Subcutaneous abdominal adipose tissue (tissue), 5 donors: ENCODE results near the gene NKAIN4.

Experiments
- H3K27ac ChIP-seq: one replicate; pipeline ENCODE4 v1.7.0; 2013; ENCODE audit warnings: low read depth, mild to moderate bottlenecking, inconsistent platforms, low read length, moderate library complexity
- H3K27me3 ChIP-seq, 5 donors: one replicate each; pipeline ENCODE4 v1.7.0; 2013; ENCODE audit warnings: low read length in 5 of 5, inconsistent platforms in 1 of 5; ENCODE audit not compliant: control insufficient read depth in 5 of 5, insufficient read depth in 4 of 5
- H3K36me3 ChIP-seq, 5 donors: one replicate each; pipeline ENCODE4 v1.7.0; 2013; ENCODE audit warnings: low read length in 5 of 5; ENCODE audit not compliant: control insufficient read depth in 5 of 5, insufficient read depth in 5 of 5
- H3K4me1 ChIP-seq, 5 donors: one replicate each; pipeline ENCODE4 v1.7.0; 2013; ENCODE audit warnings: low read length in 5 of 5, mild to moderate bottlenecking in 3 of 5, moderate library complexity in 1 of 5; ENCODE audit not compliant: control insufficient read depth in 5 of 5, insufficient read depth in 5 of 5
- H3K4me3 ChIP-seq, 5 donors: one replicate each; pipeline ENCODE4 v1.7.0; 2013; ENCODE audit warnings: low read length in 5 of 5, low read depth in 1 of 5
- H3K9ac ChIP-seq, 5 donors: one replicate each; pipeline ENCODE4 v1.7.0; 2013; ENCODE audit warnings: low read length in 5 of 5, mild to moderate bottlenecking in 4 of 5, moderate library complexity in 3 of 5
- H3K9me3 ChIP-seq, 5 donors: one replicate each; pipeline ENCODE4 v1.7.0; 2013; ENCODE audit warnings: low read length in 5 of 5; ENCODE audit not compliant: control insufficient read depth in 5 of 5
- donor health status: healthy.
- donor health status: healthy.
- donor health status: healthy.
- donor health status: healthy.
- donor health status: healthy.

The NKAIN4 gene

DNA sequence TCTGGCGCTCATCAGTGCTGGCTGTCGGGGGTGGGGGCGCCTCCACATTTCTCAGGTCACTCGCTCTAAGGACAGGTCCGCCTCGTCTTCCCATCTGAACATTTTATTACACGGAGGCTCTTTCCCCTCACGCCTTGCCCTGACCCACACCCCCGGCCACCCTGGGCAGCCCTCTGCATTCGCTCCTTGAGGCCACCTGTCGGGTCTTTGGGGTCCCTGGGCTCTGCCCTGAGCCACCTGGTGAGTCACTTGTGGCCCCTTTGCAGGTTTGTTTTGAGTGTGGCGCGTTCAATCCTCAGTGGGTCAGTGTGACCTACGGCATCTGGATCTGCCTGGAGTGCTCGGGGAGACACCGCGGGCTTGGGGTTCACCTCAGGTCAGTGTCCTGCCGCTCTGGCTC, 21.6 kb upstream of the NKAIN4 start:
- H3K36me3 ChIP-seq: peaks cover 0 to 48% (median 44%) of the 10 kb centered on the region in 5 donors
- no peak overlapping the region for H3K9ac ChIP-seq
- no peak overlapping the region for H3K4me3 ChIP-seq
- H3K4me1 ChIP-seq: peaks cover 12 to 25% (median 21%) of the 10 kb centered on the region in 5 donors
- no peaks in the 10 kb centered on the region for H3K27me3 ChIP-seq
- H3K9me3 ChIP-seq: no peaks in the 10 kb centered on the region
- H3K27ac ChIP-seq: no peak overlapping the region

DNA sequence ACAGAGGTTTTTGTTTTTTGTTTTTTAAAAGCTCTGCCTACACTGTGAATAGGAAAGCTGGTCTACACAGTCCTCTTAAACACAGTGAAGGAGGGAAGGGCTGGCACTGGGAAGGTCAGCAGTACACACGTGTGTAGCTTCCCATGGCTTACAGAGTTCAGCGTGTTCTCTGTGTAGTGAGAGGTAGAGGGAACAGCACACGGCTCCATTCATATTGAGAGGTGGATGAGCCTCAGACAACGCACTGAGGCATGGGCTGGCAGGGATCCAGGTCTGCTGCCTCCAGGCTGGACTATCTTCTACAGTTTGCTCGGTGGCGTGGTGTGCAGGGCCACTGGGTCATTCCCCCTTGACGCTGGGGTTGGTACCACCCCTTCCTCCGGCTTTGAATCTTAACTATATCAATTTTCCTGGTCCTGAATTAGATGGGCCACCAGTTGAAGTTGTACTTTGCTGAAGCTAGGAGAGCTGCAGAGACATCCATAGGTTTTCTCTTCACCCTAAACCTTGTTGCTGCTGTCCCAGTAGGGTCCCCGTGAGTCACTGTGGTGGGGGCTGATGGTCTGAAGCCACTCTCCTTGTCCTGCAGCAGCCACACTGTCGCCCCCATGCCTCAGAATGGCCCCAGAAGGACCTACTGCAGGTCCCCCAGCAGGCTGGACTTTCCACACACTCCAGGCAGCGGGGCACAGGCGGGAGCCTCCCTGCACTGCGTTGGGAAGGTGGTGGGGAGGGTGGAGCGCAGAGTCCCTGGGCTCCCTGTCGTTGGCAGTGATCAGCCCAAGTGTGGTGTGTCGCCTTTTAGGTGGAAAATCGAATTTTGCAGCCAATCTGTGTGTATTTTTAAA, 20.3 kb upstream of the NKAIN4 start:
- Histone ChIP-seq H3K9me3 (no peaks in the 10 kb centered on the region), H3K36me3 (peaks cover 0 to 39% (median 36%) of the 10 kb centered on the region in 5 donors), H3K4me3 (no peak overlapping the region), H3K9ac (peak overlapping the region in 1 of 5 donors; percentile 8), H3K27me3 (no peaks in the 10 kb centered on the region), H3K4me1 (peaks cover 12 to 25% (median 21%) of the 10 kb centered on the region in 5 donors), H3K27ac (no peak overlapping the region)

DNA sequence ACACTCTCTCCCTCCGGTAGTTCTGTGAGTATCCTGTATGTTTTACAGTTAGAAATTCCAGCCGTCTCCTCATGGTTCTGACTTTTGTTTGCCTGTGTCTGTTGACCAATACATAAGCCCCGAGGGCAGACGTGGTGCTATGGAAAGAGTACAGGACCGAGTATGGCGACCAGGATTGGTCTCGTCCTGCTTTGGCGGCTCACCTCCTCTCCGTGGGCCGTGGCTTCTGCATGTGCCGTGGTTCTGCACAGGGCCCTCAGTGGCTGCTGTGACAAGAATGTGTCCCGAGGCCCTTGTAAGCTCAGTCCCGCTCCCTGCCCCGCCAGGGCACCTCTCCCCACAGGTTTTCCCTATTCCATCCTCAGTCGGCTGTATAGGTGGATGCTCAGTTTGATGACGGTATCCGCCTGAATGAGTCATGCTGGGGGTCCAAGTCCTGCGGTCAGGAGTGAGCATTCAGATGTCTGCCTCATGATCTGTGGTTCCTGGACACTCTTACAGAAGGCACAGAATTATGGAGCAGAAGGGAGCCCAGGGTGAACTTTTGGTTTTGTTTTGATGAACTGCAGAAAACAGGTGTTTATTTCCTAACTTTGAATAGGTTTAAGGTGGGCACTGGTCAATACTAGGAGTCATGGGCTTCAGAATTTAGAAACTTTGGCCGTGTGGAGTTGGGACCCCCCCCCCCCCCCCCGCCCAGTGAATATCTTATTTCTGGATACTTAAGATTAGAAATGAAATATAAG, 19.5 kb upstream of the NKAIN4 start:
- peak overlapping the region; percentile 65 to 82 (median 77) for H3K4me3 ChIP-seq
- H3K27ac ChIP-seq: no peak overlapping the region
- peaks cover 0 to 31% (median 30%) of the 10 kb centered on the region in 5 donors for H3K36me3 ChIP-seq
- no peaks in the 10 kb centered on the region for H3K9me3 ChIP-seq
- H3K27me3 ChIP-seq: peaks cover 0 to 3% (median 2%) of the 10 kb centered on the region in 5 donors
- H3K9ac ChIP-seq: peak overlapping the region; percentile 20 to 88 (median 83)
- peaks cover 12 to 25% (median 21%) of the 10 kb centered on the region in 5 donors for H3K4me1 ChIP-seq

GRCh38 chr20:63273059-63273579, 18.9 kb upstream of the NKAIN4 start:
- Histone ChIP-seq H3K9ac (peak overlapping the region; percentile 20 to 88 (median 83)), H3K27me3 (peaks cover 0 to 9% (median 6%) of the 10 kb centered on the region in 5 donors), H3K4me1 (peaks cover 12 to 25% (median 21%) of the 10 kb centered on the region in 5 donors), H3K27ac (no peak overlapping the region), H3K4me3 (peak overlapping the region; percentile 65 to 82 (median 77)), H3K9me3 (no peaks in the 10 kb centered on the region), H3K36me3 (peaks cover 0 to 25% (median 23%) of the 10 kb centered on the region in 5 donors)

DNA sequence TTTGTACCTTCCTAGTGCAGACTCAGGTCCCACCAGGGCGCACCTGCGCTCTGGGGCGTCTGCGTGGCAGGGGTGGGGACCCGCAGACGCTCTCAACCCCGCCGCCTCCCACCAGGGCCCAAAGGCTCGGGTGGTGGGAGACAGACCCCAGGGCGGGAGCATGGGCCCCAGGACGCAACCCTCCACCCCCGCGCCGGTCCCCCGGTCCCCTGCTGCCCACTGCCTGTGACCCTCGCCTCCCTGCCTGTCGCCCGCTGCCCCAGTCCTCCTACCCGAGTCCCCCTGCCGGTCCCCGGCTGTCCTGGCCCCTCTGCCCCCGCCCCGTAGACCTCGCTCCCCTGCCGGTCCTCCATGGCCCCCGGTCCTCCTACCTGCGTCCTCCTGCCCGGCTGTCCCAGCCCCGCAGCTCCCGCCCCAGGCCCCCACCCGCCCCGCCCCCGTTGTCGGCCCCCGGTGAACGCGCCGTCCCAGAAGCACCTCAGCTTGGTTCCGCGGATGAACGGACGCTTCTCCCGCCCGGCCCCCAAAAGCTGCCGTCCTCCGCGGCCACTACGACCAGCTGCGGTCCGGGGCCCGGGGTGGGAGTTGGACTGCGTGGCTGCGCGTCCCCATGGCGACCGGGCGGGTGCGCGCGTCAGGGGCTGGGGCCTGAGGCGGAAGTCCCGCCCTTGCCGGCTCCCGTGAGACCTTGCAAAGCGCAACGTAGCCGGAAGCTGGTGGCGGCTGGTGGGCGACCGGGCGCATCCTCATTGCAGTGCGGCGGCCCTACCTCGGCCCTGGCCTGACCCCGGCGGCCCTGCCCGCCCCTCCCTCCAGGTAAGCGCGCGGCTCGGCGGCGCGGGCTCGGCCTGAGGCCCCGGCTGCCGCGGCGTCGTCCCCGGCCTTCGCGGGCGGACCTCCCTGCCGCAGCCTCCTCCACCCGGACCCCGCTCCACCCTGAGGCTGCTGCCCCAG, 18.1 kb upstream of the NKAIN4 start, which contains the start of gene ARFGAP1:
Gene ARFGAP1, plus strand, starts transcription at position 709 of the 954 bp plus-strand sequence. CDS start 2,768 bp downstream, outside the sequence.
- Histone ChIP-seq H3K4me1 (peaks cover 12 to 25% (median 21%) of the 10 kb centered on the region in 5 donors), H3K27me3 (peaks cover 0 to 16% (median 13%) of the 10 kb centered on the region in 5 donors), H3K36me3 (peaks cover 0 to 17% (median 16%) of the 10 kb centered on the region in 5 donors), H3K9me3 (no peaks in the 10 kb centered on the region), H3K27ac (no peak within 1 kb of the TSS), H3K4me3 (peak within 1 kb of the TSS; percentile 65 to 82 (median 77)), H3K9ac (peak within 1 kb of the TSS; percentile 20 to 88 (median 83))

DNA sequence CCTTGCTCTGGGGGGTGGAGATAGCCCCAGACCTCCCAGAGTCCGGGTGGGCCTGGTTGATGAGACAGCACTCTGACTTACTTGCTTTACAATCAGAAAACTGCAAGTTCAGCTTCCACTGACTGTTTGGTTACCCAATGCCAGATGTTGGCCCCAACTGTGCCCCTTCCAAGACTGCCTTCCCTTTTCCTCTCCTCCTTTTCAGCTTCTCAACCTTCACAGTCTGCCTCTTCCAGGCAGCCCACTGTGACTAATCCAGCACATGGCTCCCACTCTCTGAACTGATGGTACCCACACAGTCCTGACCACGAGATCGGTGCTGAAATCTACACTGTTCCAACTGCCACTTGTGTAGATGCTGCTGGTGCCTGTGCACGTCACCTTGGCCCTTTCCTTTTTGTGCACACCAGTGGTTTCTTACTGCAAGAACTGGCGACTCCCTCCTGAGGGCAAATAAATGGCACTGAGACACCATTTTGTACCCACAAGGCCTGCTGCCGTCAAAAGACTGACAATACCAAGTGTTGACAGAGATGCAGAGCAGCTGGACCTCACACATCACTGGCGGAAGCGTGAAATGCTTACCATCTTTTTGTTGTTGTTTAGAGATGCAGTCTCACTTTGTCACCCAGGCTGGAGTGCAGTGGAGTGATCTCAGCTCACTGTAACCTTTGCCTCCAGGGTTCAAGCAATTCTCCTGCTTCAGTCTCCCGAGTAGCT, 16.5 kb upstream of the NKAIN4 start:
- Histone ChIP-seq H3K4me3 (no peak overlapping the region), H3K9me3 (no peaks in the 10 kb centered on the region), H3K9ac (no peak overlapping the region), H3K36me3 (peaks cover 0 to 1% (median 0%) of the 10 kb centered on the region in 5 donors), H3K4me1 (peaks cover 12 to 25% (median 21%) of the 10 kb centered on the region in 5 donors), H3K27me3 (peaks cover under 1 to 28% (median 24%) of the 10 kb centered on the region in 5 donors), H3K27ac (no peak overlapping the region)

DNA sequence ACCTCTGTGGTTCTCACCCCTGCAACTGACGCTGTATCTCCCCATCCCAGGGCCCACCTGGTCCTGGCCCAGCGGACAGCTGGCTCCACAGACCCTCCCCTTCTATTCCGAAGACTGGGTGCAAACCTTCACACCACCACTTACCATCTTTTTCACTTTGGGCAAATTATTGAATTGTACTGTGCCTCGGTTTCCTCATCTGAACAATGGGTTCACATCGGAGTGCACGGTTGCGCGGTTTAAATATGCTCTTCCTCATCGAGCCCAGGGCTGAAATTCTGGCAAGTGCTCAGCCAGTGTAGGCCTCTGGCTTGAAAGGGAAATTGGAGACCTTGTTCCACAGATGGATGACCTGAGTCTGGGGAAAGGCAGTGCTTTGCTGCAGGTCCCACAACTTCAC, 15.5 kb upstream of the NKAIN4 start:
- H3K4me1 ChIP-seq: peaks cover 12 to 23% (median 21%) of the 10 kb centered on the region in 5 donors

DNA sequence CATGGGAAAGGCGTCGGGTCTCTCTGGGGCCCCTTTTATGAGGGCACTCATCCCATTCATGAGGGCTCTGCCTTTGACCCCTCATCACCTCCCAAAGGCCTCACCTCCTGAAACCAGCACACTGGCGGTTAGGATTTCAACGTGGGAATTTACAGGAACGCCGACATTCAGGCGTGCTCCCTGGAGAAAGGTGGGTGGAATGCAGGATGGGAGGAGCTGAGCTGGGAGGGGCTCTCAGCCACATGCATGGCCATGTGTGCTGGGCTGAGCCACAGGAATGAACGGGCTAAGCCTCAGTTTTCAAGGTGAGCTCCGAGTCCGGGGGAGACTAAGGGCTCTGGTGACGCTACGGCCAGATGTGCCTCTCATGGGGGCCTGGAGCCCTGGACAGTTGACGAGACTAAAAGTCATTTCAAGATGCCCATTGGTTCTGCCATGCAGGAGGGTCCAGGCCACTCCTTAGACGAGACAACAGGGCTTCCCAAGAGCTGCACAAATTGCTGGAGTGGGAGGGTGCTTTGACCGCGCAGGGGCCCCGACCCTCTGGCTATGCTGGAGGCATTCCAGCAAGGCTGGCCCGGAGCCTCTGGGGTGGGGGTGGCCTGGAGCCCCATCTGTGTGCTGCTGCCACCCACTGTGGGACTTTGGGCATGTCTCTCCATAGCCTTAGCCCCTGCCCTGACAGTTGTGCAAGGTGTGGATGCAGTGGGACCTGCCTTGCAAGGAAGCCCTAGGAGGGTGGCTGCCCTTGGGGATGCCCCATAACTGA, 14.6 kb upstream of the NKAIN4 start:
- peaks cover 3 to 42% (median 33%) of the 10 kb centered on the region in 5 donors for H3K27me3 ChIP-seq
- H3K4me3 ChIP-seq: no peak overlapping the region
- no peak overlapping the region for H3K9ac ChIP-seq
- H3K36me3 ChIP-seq: no peaks in the 10 kb centered on the region
- no peaks in the 10 kb centered on the region for H3K9me3 ChIP-seq
- H3K4me1 ChIP-seq: peaks cover 8 to 15% (median 14%) of the 10 kb centered on the region in 5 donors
- no peak overlapping the region for H3K27ac ChIP-seq

More for the DNA sequence above, 15.5 kb upstream of the NKAIN4 start:
- Histone ChIP-seq H3K27me3 (peaks cover 3 to 35% (median 27%) of the 10 kb centered on the region in 5 donors), H3K4me3 (no peak overlapping the region), H3K9me3 (no peaks in the 10 kb centered on the region), H3K27ac (no peak overlapping the region), H3K36me3 (no peaks in the 10 kb centered on the region), H3K9ac (no peak overlapping the region)
